Adrenal gland (tissue), 12 donors: ENCODE results near the gene DHX30. TPM values are rescaled to one million over a fixed set of nuclear protein-coding genes. Genes with fewer than 3 reads are reported as not detected.
A peak's percentile ranks its signal among the peaks of the same experiment; 100 is the strongest.

Experiments
- DNase-seq, 7 donors: peaks; one replicate each; pipeline ENCODE4 v3.0.0-alpha.2; 2019 to 2020
- H3K27ac ChIP-seq, 5 donors: fragments of 200-600 bp; sonication (generic) in 4 of 5; 1 replicate in 3 of 5; 2 replicates in 2 of 5; pipeline versions ENCODE4 v1.5.1 to v1.8.0; 2016 to 2020; ENCODE audit warnings: mild to moderate bottlenecking in 1 of 5
- H3K27me3 ChIP-seq: fragments of 200-600 bp; 2 replicates; pipeline ENCODE4 v1.8.0; 2021
- H3K36me3 ChIP-seq, 2 donors: fragments of 200-600 bp; replicated peaks in 1 of 2; 1 replicate in 1 of 2; 2 replicates in 1 of 2; pipeline versions ENCODE4 v1.5.1 to v1.8.0; 2018 to 2022
- H3K4me1 ChIP-seq, 2 donors: fragments of 200-600 bp; replicated peaks in 1 of 2; 1 replicate in 1 of 2; 2 replicates in 1 of 2; pipeline versions ENCODE4 v1.5.1 to v1.8.0; 2018 to 2021
- H3K4me3 ChIP-seq, 4 donors: fragments of 200-600 bp; sonication (generic) in 3 of 4; one replicate each; pipeline ENCODE4 v1.5.1; 2016 to 2018
- H3K9me3 ChIP-seq, 3 donors: fragments of 200-600 bp; sonication (generic) in 1 of 3; replicated peaks in 1 of 3; 1 replicate in 2 of 3; 2 replicates in 1 of 3; pipeline versions ENCODE4 v1.5.1 to v1.8.0; 2016 to 2021
- CTCF ChIP-seq, 6 experiments: fragments of 450-650 bp in 4 of 6; fragments of 200-600 bp in 2 of 6; sonication (generic) in 1 of 6; IDR thresholded peaks; 1 replicate in 5 of 6; 2 replicates in 1 of 6; pipeline versions ENCODE4 v1.5.1 to v1.8.0; 2016 to 2021; ENCODE audit warnings: antibody characterized with exemption in 6 of 6, mild to moderate bottlenecking in 2 of 6, moderate library complexity in 1 of 6
- POLR2A ChIP-seq, 2 donors: fragments of 450-650 bp; IDR thresholded peaks; one replicate each; pipeline ENCODE4 v1.6.1; 2017; ENCODE audit warnings: antibody characterized with exemption in 2 of 2, mild to moderate bottlenecking in 2 of 2, moderate library complexity in 1 of 2
- WGBS, 4 donors: extraction: QIAGEN DNeasy Blood & Tissue Kit in 2 of 4; methylation state at CpG; one replicate each; pipeline versions ENCODE4 v1.1.5 to v1.1.7; 2013 to 2017; 5-methylcytosine and 5-hydroxymethylcytosine counted together
- intact Hi-C, 2 donors: fragments of 100-400 bp; cut with DNase I; formaldehyde crosslinking; loops; one replicate each; pipeline versions ENCODE4 v1.14.1 to v1.15.0; 2022 to 2023
- polyA plus RNA-seq, 3 donors: library from polyadenylated mRNA; stranded (reverse); fragments of 200-250 nt in 2 of 3; fragments of 350-450 nt in 1 of 3; fragmentation: Illumina TruSeq in 1 of 3; extraction: RNeasy Lipid Tissue Mini Kit (QIAGEN cat#74804) in 1 of 3; gene quantifications; one replicate each; pipeline ENCODE4 v1.2.3, GENCODE V29; 2013 to 2014
- total RNA-seq, 9 donors: library from RNA; depleted of rRNA in 4 of 9; stranded (reverse); fragments of >200 nt in 4 of 9; fragments of 120-200 nt in 1 of 9; fragmentation: NEBNext Ultra II Directional in 1 of 9; extraction: Animal tissue kit (Norgen Biotek cat#: 25700) in 1 of 9; gene quantifications; one replicate each; pipeline versions ENCODE4 v1.1.0 to v1.2.4, GENCODE V29; 2013 to 2023
- donor health status: healthy with polysubstance abuse.
- donor health status: Bipolar disorder and iron deficiency.
- donor health status: DM: yes; HTN: yes; CAD: no.
- donor health status: DM: no; HTN: no; CAD: no.
- donor health status: DM: no; HTN: no; CAD: no.
- donor health status: DM: yes; HTN: yes; CAD: no.

DHX30 gene
- total and polyA plus RNA-seq, 12 donors = 35.5 to 79.9 (median 62.2) TPM

GRCh38 chr3:47868306-47868705 lies 65.4 kb downstream of the DHX30 start:
- 93 to 100% (median 97%) methylated on average over 2 of the region's 2 CpGs for WGBS, 4 donors
- TF ChIP-seq POLR2A (IDR thresholded peaks at IDR 0.05) (no peak), CTCF (IDR thresholded peaks at IDR 0.05) (no peak)
- DNase-seq = peak in 1 of 7 donors; percentile 24
- H3K9me3 ChIP-seq = no peaks in the 10 kb centered on the region
- H3K27me3 ChIP-seq = no peaks in the 10 kb centered on the region
- no peak overlapping the region for H3K4me3 ChIP-seq
- peaks cover 0 to 76% of the 10 kb centered on the region in 2 donors for H3K36me3 ChIP-seq
- H3K27ac ChIP-seq = no peak overlapping the region
- no peaks in the 10 kb centered on the region for H3K4me1 ChIP-seq
- intact Hi-C loops = no loop called here

DNA sequence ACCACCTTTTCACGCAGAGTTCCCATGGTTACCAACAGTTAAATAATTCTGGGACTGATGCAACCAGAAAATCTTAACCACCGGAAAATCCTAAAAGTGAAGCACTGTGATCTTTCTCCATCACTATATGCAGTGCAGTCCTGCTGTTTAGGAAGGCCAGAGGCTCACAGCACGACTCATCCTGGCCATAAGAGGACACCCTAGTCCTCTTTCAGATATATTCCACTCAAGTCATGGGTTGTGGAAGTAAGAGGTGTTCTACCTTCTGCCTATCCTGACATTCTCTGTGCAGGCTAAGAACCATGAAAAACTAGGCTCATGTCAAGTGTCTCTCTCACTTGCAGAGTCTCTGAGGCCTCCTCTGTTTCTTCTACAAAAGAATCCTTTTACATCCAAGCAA lies 67.2 kb downstream of the DHX30 start:
- DNase-seq = peak in 1 of 7 donors; percentile 15
- H3K4me1 ChIP-seq = no peaks in the 10 kb centered on the region
- no peaks in the 10 kb centered on the region for H3K27me3 ChIP-seq
- TF ChIP-seq POLR2A (IDR thresholded peaks at IDR 0.05) (no peak), CTCF (IDR thresholded peaks at IDR 0.05) (no peak)
- H3K9me3 ChIP-seq = no peaks in the 10 kb centered on the region
- no peak overlapping the region for H3K27ac ChIP-seq
- no peak overlapping the region for H3K4me3 ChIP-seq
- intact Hi-C loops = no loop called here
- H3K36me3 ChIP-seq = peaks cover 0 to 74% of the 10 kb centered on the region in 2 donors
- 93 to 100% (median 96%) methylated on average over 3 of the region's 3 CpGs for WGBS, 4 donors

- intact Hi-C loops = no loop called here
- TF ChIP-seq POLR2A (IDR thresholded peaks at IDR 0.05) (no peak), CTCF (IDR thresholded peaks at IDR 0.05) (no peak)
- DNase-seq = peak in 1 of 7 donors; percentile 41
- no peaks in the 10 kb centered on the region for H3K9me3 ChIP-seq
- WGBS, 4 donors = 93 to 98% (median 97%) methylated on average over 12 of the region's 12 CpGs
- no peaks in the 10 kb centered on the region for H3K27me3 ChIP-seq
- H3K36me3 ChIP-seq = peaks cover 0 to 74% of the 10 kb centered on the region in 2 donors
- no peaks in the 10 kb centered on the region for H3K4me1 ChIP-seq
- no peak overlapping the region for H3K27ac ChIP-seq
- no peak overlapping the region for H3K4me3 ChIP-seq
Measured at GRCh38 chr3:47870702-47871260, 67.8 kb downstream of the DHX30 start.

- TF ChIP-seq POLR2A (IDR thresholded peaks at IDR 0.05) (no peak), CTCF (IDR thresholded peaks at IDR 0.05) (no peak)
- no peak for DNase-seq
- Histone ChIP-seq H3K4me3 (no peak overlapping the region), H3K36me3 (peaks cover 0 to 70% of the 10 kb centered on the region in 2 donors), H3K9me3 (no peaks in the 10 kb centered on the region), H3K4me1 (no peaks in the 10 kb centered on the region), H3K27ac (no peak overlapping the region), H3K27me3 (no peaks in the 10 kb centered on the region)
- WGBS, 4 donors = 94 to 100% (median 99%) methylated on average over 2 of the region's 2 CpGs
- intact Hi-C loops = no loop called here
Measured at GRCh38 chr3:47871389-47871788, 68.5 kb downstream of the DHX30 start.
